OCI-LY1 (cell line): ENCODE measurements around the gene POGK.

Source experiments
- H2AFZ ChIP-seq: fragments of 200-600 bp; sonication (generic), shearing (Covaris generic); 2 replicates; pipeline ENCODE4 v1.6.0; 2014; ENCODE audit warnings: antibody characterized with exemption, mild to moderate bottlenecking, low read length
- H3F3A ChIP-seq: fragments of 200-600 bp; sonication (generic), shearing (Covaris generic); 2 replicates; pipeline ENCODE4 v1.6.0; 2014; ENCODE audit warnings: mild to moderate bottlenecking, antibody characterized with exemption, low read length, moderate library complexity; ENCODE audit not compliant: insufficient read depth
- H3K27ac ChIP-seq: fragments of 200-600 bp; sonication (generic); 2 replicates; pipeline ENCODE4 v1.5.1; 2014; ENCODE audit warnings: low read length, mixed run types, mild to moderate bottlenecking, low read depth; ENCODE audit not compliant: poor library complexity, severe bottlenecking
- H3K27me3 ChIP-seq: fragments of 200-600 bp; sonication (generic); 2 replicates; pipeline ENCODE4 v1.6.0; 2014; ENCODE audit warnings: antibody characterized with exemption, mild to moderate bottlenecking, low read length, moderate library complexity; ENCODE audit not compliant: insufficient read depth
- H3K36me3 ChIP-seq: fragments of 200-600 bp; sonication (generic); 2 replicates; pipeline ENCODE4 v1.6.1; 2014; ENCODE audit warnings: mild to moderate bottlenecking, antibody characterized with exemption, low read length, moderate library complexity, mixed read lengths; ENCODE audit not compliant: insufficient read depth
- H3K4me1 ChIP-seq: fragments of 200-600 bp; sonication (generic); 2 replicates; pipeline ENCODE4 v1.5.1; 2014; ENCODE audit warnings: mild to moderate bottlenecking, low read length, moderate library complexity; ENCODE audit not compliant: insufficient read depth, severe bottlenecking
- H3K4me2 ChIP-seq: fragments of 200-600 bp; sonication (generic), shearing (Covaris generic); 2 replicates; pipeline ENCODE4 v1.6.1; 2014; ENCODE audit warnings: low read length
- H3K4me3 ChIP-seq: fragments of 200-600 bp; sonication (generic); 2 replicates; pipeline ENCODE4 v1.5.1; 2014; ENCODE audit warnings: low read length, low read depth, mild to moderate bottlenecking, mixed read lengths; ENCODE audit not compliant: poor library complexity, severe bottlenecking
- H3K79me2 ChIP-seq: fragments of 200-600 bp; shearing (Covaris generic); 2 replicates; pipeline ENCODE4 v1.6.1; 2016; ENCODE audit warnings: mixed run types, low read length, mixed read lengths; ENCODE audit not compliant: insufficient read depth
- H3K9ac ChIP-seq: fragments of 200-600 bp; sonication (generic), shearing (Covaris generic); 2 replicates; pipeline ENCODE4 v1.6.1; 2014; ENCODE audit warnings: mild to moderate bottlenecking, low read length, mixed read lengths
- H3K9me2 ChIP-seq: fragments of 200-600 bp; sonication (generic), shearing (Covaris generic); 2 replicates; pipeline ENCODE4 v1.6.1; 2014; ENCODE audit warnings: low read depth, mild to moderate bottlenecking, low read length, mixed read lengths
- H3K9me3 ChIP-seq: fragments of 200-600 bp; shearing (Covaris generic); 2 replicates; pipeline ENCODE4 v1.6.1; 2014; ENCODE audit warnings: low read length, mixed read lengths
- H4K20me1 ChIP-seq: fragments of 200-600 bp; sonication (generic), shearing (Covaris generic); 2 replicates; pipeline ENCODE4 v1.6.0; 2016; ENCODE audit warnings: mild to moderate bottlenecking, low read length; ENCODE audit not compliant: insufficient read depth
- CTCF ChIP-seq: fragments of 200-600 bp; sonication (generic), shearing (Covaris generic); IDR thresholded peaks from 2 replicates; pipeline ENCODE4 v1.5.1; 2017; ENCODE audit warnings: mild to moderate bottlenecking, antibody characterized with exemption, low read length, moderate library complexity, mixed read lengths
- EZH2 ChIP-seq: fragments of 200-600 bp; sonication (generic), shearing (Covaris generic); IDR thresholded peaks from 2 replicates; pipeline ENCODE4 v1.8.0; 2017; ENCODE audit warnings: borderline replicate concordance, mixed run types, mild to moderate bottlenecking, antibody characterized with exemption, low read length, moderate library complexity, mixed read lengths

POGK gene

GRCh38 chr1:166899769-166900168 lies 60.5 kb downstream of the POGK start:
- no peak overlapping the region for H2AFZ ChIP-seq
- no peaks in the 10 kb centered on the region for H3K4me1 ChIP-seq

GRCh38 chr1:166900987-166901386 lies 61.7 kb downstream of the POGK start:
- H3K4me3 ChIP-seq: no peak overlapping the region
- H3K9me3 ChIP-seq: no peaks in the 10 kb centered on the region; the same call in 1 of the 2 replicates
- H3K36me3 ChIP-seq: no peaks in the 10 kb centered on the region
- H3K27ac ChIP-seq: no peak overlapping the region
- no peaks in the 10 kb centered on the region for H4K20me1 ChIP-seq
- H3K27me3 ChIP-seq: peaks cover 5% of the 10 kb centered on the region; the same call in 1 of the 2 replicates
- H2AFZ ChIP-seq: no peak overlapping the region
- TF ChIP-seq CTCF (no peak), EZH2 (no peak)
- H3F3A ChIP-seq: no peaks in the 10 kb centered on the region
- H3K9me2 ChIP-seq: no peaks in the 10 kb centered on the region
- no peak overlapping the region for H3K9ac ChIP-seq
- H3K79me2 ChIP-seq: no peaks in the 10 kb centered on the region
- no peak overlapping the region for H3K4me2 ChIP-seq
- H3K4me1 ChIP-seq: no peaks in the 10 kb centered on the region

More at GRCh38 chr1:166899769-166900168, 60.5 kb downstream of the POGK start:
- Histone ChIP-seq H3K36me3 (no peaks in the 10 kb centered on the region), H3K4me3 (no peak overlapping the region), H4K20me1 (no peaks in the 10 kb centered on the region), H3K9ac (no peak overlapping the region), H3K9me2 (no peaks in the 10 kb centered on the region), H3F3A (no peaks in the 10 kb centered on the region), H3K27ac (no peak overlapping the region), H3K27me3 (peaks cover 5% of the 10 kb centered on the region; the same call in 1 of the 2 replicates), H3K4me2 (no peak overlapping the region), H3K9me3 (no peaks in the 10 kb centered on the region; the same call in 1 of the 2 replicates), H3K79me2 (no peaks in the 10 kb centered on the region)
- TF ChIP-seq CTCF (no peak), EZH2 (no peak)

GRCh38 chr1:166902279-166902678 lies 63.0 kb downstream of the POGK start:
- H3K27me3 ChIP-seq: peaks cover 1% of the 10 kb centered on the region; the same call in 1 of the 2 replicates
- no peak overlapping the region for H2AFZ ChIP-seq
- H3F3A ChIP-seq: no peaks in the 10 kb centered on the region
- no peak overlapping the region for H3K4me2 ChIP-seq
- H3K27ac ChIP-seq: no peak overlapping the region
- H3K9me2 ChIP-seq: no peaks in the 10 kb centered on the region
- H3K4me1 ChIP-seq: no peaks in the 10 kb centered on the region
- H3K9ac ChIP-seq: no peak overlapping the region
- TF ChIP-seq CTCF (no peak), EZH2 (no peak)
- H3K79me2 ChIP-seq: no peaks in the 10 kb centered on the region
- H4K20me1 ChIP-seq: no peaks in the 10 kb centered on the region
- H3K36me3 ChIP-seq: no peaks in the 10 kb centered on the region
- H3K4me3 ChIP-seq: no peak overlapping the region
- no peaks in the 10 kb centered on the region; the same call in 1 of the 2 replicates for H3K9me3 ChIP-seq
